ENCODE results near the gene PTGR3. TPM values are rescaled to one million over a fixed set of nuclear protein-coding genes. Genes with fewer than 3 reads are reported as not detected.

Gene PTGR3
- total RNA-seq, 6 experiments from 2014 or later: 9.4 to 30.1 (median 19.8) TPM

DNA sequence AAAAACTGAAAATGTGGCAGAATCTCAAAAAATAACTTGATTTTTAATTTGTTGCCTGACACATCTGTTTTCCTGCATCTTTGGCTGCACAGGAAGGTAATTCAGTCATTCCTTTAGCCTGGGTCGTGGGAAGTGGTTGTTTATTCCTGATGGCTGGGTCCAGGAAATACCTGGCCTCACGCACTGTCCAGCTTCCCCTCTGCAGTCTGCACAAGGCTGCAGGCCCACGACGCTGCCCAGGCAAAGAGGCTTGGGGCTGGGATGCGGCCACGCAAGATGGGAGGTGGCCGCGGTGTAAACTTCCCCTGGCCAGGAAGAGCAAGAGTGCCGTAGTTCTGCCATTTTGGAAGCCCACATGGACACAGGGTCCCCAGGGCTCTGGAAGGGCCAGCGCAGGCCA is 29.8 kb upstream of the PTGR3 start:
- intact Hi-C loops (cut with DNase I): no loop called here
- ATAC-seq (peak in 2 of 4 donors; percentile 34 to 51), DNase-seq (no peak)
- Histone ChIP-seq H3K27ac (no peak overlapping the region), H3K9me3 (no peaks in the 10 kb centered on the region), H3K4me1 (no peaks in the 10 kb centered on the region), H3K27me3 (no peaks in the 10 kb centered on the region), H3K4me3 (no peak overlapping the region), H3K36me3 (no peaks in the 10 kb centered on the region)
- WGBS (ENCODE audit: insufficient coverage, low coverage, low lambda C conversion rate, missing lambda C conversion rate): 100% methylated on average over 1 of the region's 10 CpGs
- TF ChIP-seq POLR2A (IDR thresholded peaks at IDR 0.05) (no peak), CTCF (IDR thresholded peaks at IDR 0.05) (no peak)

DNA sequence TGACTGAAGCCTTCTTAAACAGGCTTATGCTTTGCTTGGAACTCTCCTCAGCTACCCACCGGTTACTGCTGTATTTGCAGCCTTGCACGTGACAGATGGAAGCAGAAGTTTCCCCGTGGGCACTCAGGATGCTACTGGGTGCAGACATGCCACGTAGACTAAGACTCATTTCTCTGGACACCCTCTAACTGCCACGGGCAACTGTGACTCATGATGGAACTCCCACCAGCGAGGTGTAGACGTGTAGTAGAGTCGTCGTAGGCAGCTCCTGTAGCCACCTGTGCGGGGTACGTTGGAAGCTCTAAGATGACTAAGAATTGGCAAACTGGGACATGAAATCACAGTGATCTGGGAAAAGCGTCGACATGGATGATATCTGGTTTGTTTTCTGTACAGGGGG is 29.2 kb upstream of the PTGR3 start:
- TF ChIP-seq CTCF (IDR thresholded peaks at IDR 0.05) (no peak), POLR2A (IDR thresholded peaks at IDR 0.05) (no peak)
- ATAC-seq (no peak), DNase-seq (no peak)
- H3K36me3 ChIP-seq: no peaks in the 10 kb centered on the region
- intact Hi-C loops (cut with DNase I): no loop called here
- H3K27me3 ChIP-seq: no peaks in the 10 kb centered on the region
- no peak overlapping the region for H3K4me3 ChIP-seq
- 84% methylated on average over 11 of the region's 13 CpGs for WGBS (ENCODE audit: insufficient coverage, low coverage, low lambda C conversion rate, missing lambda C conversion rate)
- H3K4me1 ChIP-seq: no peaks in the 10 kb centered on the region
- no peak overlapping the region for H3K27ac ChIP-seq
- H3K9me3 ChIP-seq: no peaks in the 10 kb centered on the region

GRCh38 chr18:75235896-75236295 is 27.0 kb upstream of the PTGR3 start:
- Histone ChIP-seq H3K4me3 (no peak overlapping the region), H3K9me3 (no peaks in the 10 kb centered on the region), H3K27me3 (no peaks in the 10 kb centered on the region), H3K36me3 (no peaks in the 10 kb centered on the region), H3K4me1 (peaks cover 0 to 5% (median 1%) of the 10 kb centered on the region in 4 donors), H3K27ac (no peak overlapping the region)
- DNase-seq (no peak), ATAC-seq (no peak)
- intact Hi-C loops (cut with DNase I): no loop called here
- TF ChIP-seq CTCF (IDR thresholded peaks at IDR 0.05) (no peak), POLR2A (IDR thresholded peaks at IDR 0.05) (no peak)
- 65% methylated on average over 12 of the region's 13 CpGs for WGBS (ENCODE audit: insufficient coverage, low coverage, low lambda C conversion rate, missing lambda C conversion rate)

DNA sequence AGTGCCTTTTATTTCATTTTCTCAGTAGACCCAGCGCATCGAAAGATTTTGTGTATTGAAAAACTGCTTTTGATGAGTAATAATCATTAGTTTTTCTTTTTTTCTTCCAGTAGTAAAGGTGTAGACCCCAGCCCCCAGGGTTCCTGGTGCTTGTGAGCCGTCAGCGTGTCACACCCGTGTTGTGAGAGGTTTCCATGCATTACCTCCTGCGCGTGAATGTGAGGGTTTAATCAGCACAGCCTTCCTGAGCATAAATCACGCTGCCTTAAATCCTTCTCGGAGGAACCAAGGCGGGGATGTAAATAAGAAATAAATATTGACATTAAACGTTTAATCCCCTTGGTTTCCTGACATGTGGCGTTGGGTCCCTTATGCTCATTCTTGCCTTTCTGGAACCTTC is 26.0 kb upstream of the PTGR3 start:
- no peak overlapping the region for H3K27ac ChIP-seq
- 95% methylated on average over 12 of the region's 12 CpGs for WGBS (ENCODE audit: insufficient coverage, low coverage, low lambda C conversion rate, missing lambda C conversion rate)
- H3K9me3 ChIP-seq: no peaks in the 10 kb centered on the region
- DNase-seq (no peak), ATAC-seq (no peak)
- H3K36me3 ChIP-seq: no peaks in the 10 kb centered on the region
- intact Hi-C loops (cut with DNase I): no loop called here
- H3K27me3 ChIP-seq: no peaks in the 10 kb centered on the region
- H3K4me3 ChIP-seq: no peak overlapping the region
- TF ChIP-seq POLR2A (IDR thresholded peaks at IDR 0.05) (no peak), CTCF (IDR thresholded peaks at IDR 0.05) (no peak)
- peaks cover 0 to 5% (median 2%) of the 10 kb centered on the region in 4 donors for H3K4me1 ChIP-seq

GRCh38 chr18:75231053-75231406 is 22.1 kb upstream of the PTGR3 start:
- ATAC-seq (peak in 3 of 4 donors; percentile 11 to 23 (median 12)), DNase-seq (no peak)
- peak overlapping the region in 1 of 3 donors; percentile 7 for H3K27ac ChIP-seq
- H3K36me3 ChIP-seq: no peaks in the 10 kb centered on the region
- intact Hi-C loops (cut with DNase I): no loop called here
- no peaks in the 10 kb centered on the region for H3K9me3 ChIP-seq
- H3K4me3 ChIP-seq: no peak overlapping the region
- 100% methylated on average over 1 of the region's 5 CpGs for WGBS (ENCODE audit: insufficient coverage, low coverage, low lambda C conversion rate, missing lambda C conversion rate)
- TF ChIP-seq CTCF (IDR thresholded peaks at IDR 0.05) (no peak), POLR2A (IDR thresholded peaks at IDR 0.05) (no peak)
- peaks cover 0 to 20% (median 10%) of the 10 kb centered on the region in 4 donors for H3K4me1 ChIP-seq
- no peaks in the 10 kb centered on the region for H3K27me3 ChIP-seq
